ENCODE results near the gene CD300H.
A peak's percentile ranks its signal among the peaks of the same experiment; 100 is the strongest.

Gene CD300H

GRCh38 chr17:74567397-74567796, at the start of gene CD300H:
Gene CD300H (minus strand): TSS chr17:74567509.
- DNase-seq (ENCODE audit: extremely low spot score, insufficient read length, low read depth) (no peak), FAIRE-seq (no peak)

GRCh38 chr17:74616696-74617095, 49.4 kb upstream of the CD300H start:
- no peak for FAIRE-seq
- DNase-seq (ENCODE audit: extremely low spot score, insufficient read length, low read depth): no peak

DNA sequence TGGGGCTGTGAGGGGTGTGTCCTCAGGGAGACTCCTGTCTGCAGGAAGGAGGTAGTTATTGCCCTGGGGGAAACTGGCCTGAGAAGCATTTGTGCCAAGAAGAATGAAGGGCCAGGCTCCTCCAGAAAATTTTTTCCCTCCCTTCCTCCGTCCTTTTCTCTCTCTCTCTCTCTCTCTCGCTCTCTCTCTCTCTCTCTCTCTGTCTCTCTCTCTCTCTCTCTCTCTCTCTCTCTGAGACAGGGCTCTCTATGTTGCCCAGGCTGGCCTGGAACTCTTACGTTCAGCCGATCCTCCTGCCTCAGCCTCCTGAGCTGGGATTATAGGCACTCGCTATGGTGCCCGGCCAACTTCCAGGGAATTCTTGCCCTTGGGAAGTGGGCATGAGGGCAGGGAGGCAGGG, 44.7 kb upstream of the CD300H start:
- DNase-seq (ENCODE audit: extremely low spot score, insufficient read length, low read depth): no peak
- FAIRE-seq: no peak

DNA sequence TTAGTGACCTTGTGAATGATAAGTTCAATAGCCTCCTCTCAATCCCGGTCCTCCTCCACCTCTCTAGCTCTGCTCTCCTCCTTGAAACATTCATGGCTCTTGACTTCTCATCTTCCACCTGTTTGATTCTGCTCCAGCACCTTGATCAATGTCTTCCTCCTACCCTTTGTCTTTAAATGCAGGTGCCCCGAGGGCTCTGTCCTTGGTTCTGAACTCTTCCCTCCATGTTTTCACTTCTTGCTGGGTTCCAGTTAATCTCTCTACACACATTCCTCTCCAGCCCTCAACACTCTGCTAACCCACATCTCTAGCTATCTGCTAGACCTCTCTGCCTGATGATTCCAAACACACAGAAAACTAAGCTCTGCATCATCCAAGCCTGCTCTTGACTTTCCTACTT, 42.8 kb upstream of the CD300H start:
- DNase-seq (ENCODE audit: extremely low spot score, insufficient read length, low read depth): no peak
- FAIRE-seq: no peak

DNA sequence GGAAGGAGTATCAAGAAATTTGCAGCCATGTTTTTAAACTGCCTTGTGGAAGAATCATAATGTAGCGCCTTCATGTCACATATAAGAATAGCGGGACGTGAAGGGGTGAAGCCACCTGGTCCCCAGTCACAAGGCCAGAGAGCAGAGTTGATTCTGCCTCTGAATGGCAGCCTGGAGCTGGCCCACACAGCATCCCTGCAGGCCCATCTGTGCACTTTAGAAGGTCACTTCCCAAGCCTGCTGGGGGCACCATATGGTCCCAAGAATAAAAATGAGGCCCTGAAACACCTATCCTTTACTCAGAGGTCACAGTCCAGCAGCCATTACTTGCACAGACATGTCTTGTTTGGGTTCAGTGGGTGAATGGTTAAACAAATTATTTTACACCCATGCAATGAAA, 41.2 kb upstream of the CD300H start:
- FAIRE-seq: no peak
- no peak for DNase-seq (ENCODE audit: extremely low spot score, insufficient read length, low read depth)

DNA sequence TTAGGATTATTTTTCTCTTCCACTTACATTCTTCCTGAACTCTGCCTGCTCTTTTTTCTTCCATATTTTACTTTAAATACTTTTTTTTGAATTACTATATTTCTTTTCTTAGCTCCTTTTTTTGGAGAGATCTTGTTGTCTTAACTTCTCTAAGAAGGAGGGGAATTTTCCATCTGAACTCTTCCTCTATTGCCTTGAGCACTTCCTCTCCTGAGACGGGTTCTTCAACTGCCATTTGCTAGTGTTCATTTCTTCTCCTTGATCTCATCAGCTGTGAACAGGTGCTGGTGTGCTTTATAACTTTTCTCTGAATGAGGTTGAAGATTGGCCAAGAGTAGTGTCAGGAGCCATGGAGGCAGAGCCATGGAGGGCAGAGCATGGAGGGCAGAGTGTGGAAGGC, 39.9 kb upstream of the CD300H start:
- FAIRE-seq (no peak), DNase-seq (ENCODE audit: extremely low spot score, insufficient read length, low read depth) (no peak)

GRCh38 chr17:74606050-74606449, 38.7 kb upstream of the CD300H start:
- FAIRE-seq (no peak), DNase-seq (ENCODE audit: extremely low spot score, insufficient read length, low read depth) (no peak)

- DNase-seq (ENCODE audit: extremely low spot score, insufficient read length, low read depth): no peak
- no peak for FAIRE-seq
Observed at GRCh38 chr17:74605361-74605760, 38.1 kb upstream of the CD300H start.

- DNase-seq (ENCODE audit: extremely low spot score, insufficient read length, low read depth): no peak
- FAIRE-seq: no peak
Observed at GRCh38 chr17:74604761-74605160, 37.5 kb upstream of the CD300H start.

DNA sequence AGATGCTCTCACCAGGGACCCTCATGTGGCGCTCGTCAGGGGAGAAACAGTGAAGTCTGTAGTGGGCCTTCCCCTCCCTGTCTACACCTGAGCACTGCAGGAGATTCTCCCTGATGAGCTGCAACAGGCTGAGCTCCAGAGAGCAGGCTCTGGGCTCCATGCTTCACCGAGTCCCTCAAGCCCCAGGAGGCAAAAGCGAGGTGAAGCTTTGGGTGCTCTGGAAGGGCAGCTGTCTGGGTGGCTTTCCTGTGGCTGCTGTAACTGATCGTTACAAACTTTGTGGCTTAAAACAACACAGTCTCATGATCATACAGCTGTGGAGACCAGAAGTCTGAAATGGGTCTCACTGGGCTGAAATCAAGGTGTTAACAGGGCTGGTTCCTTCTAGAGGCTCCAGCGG, 36.9 kb upstream of the CD300H start:
- FAIRE-seq: no peak
- no peak for DNase-seq (ENCODE audit: extremely low spot score, insufficient read length, low read depth)

DNA sequence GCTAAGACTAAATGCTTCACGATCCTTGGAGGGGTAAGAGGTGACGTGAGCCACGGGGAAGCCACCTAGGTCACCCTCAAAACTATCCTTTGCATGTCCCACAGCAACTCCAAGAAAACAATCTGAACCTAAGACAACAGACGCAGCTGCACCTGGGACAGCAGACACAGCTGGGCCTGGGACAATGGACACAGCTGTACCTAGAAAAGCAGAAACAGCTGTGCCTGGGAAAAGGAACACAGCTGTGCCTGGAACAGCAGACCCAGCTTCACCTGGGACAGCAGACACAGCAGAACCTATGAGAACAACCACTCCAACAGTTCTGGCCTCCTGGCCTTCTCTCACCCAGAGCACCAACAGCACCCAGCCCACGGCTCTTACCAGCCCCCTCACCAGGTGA, 36.4 kb upstream of the CD300H start:
- DNase-seq (ENCODE audit: extremely low spot score, insufficient read length, low read depth) (no peak), FAIRE-seq (no peak)

- FAIRE-seq (no peak), DNase-seq (ENCODE audit: extremely low spot score, insufficient read length, low read depth) (no peak)
Observed at GRCh38 chr17:74603037-74603635, 35.8 kb upstream of the CD300H start.

- FAIRE-seq: peak; percentile 21
- no peak for DNase-seq (ENCODE audit: extremely low spot score, insufficient read length, low read depth)
Observed at GRCh38 chr17:74601944-74602572, 34.7 kb upstream of the CD300H start.

DNA sequence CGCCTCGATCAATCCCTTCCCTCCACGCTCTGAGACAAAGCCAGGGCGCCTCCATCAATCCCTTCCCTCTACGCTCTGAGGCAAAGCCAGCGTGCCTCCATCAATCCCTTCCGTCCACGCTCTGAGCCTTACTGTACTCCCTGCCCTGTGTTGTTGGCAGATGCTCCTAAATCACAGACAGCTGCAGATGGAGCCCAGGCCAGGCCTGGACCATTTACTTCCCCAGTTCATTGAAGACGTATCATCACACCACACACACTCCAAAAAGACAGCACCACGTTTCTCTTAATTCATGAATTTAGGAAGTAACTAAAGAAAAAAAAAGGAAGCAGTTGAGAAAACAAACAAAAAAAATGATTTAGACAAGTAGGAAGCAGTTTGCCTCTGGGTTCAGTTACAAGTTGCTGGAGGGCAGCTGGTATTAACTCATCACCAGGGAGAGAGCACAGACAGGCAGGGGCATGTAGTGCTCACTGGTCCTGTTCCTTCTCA, 32.2 kb upstream of the CD300H start:
- FAIRE-seq: no peak

DNA sequence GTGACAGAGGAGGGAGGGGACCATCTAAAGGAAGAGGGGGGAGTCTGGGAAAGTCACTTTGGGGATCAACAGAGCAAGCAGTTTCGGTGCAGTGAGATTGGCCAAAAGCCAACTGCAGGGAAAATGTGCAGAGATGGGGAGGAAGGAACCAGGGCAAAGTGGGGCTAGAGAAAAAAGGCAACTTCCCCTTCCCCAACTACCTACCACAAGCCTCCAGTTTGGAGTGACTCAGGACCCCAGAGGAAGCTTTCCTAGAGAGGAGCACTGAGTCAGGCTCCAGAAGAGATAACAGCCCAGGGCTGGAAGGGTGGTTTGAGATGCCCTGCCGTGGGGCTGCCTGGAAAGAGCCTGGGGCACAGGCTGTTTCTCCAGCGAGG, 31.7 kb upstream of the CD300H start:
- DNase-seq (ENCODE audit: extremely low spot score, insufficient read length, low read depth) (no peak), FAIRE-seq (no peak)

More for the DNA sequence above, 32.2 kb upstream of the CD300H start:
- DNase-seq (ENCODE audit: extremely low spot score, insufficient read length, low read depth): no peak

DNA sequence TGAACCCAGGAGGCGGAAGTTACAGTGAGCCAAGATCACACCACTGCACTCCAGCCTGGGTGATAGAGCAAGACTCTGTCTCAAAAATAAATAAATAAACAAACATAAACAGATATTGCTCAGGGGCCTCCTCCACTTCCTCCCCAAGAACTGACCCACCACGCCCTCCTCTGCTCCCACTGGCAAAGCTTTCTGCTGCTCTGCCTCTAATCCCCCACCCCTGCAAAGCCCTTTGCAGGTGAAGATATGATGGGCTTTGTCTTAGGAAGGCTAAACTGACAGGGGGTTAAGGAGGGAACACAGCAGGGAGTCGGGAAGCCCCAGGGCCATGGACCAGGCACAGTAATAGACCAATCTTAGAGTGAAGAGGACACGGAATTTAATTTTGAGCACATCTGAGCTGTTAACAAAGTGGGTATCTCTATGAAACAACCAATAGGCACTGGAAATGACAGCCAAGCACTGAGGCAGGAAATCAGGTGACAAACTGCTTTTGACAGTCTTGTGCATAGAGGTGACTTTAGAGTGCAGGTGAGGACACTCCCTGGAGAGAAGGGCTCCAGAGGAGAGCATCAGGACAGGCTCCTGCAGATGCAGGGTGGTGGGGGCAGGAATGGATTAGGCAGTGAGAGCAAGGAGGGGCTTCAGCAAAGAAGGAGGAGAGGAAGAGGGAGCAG, 31.2 kb upstream of the CD300H start:
- no peak for DNase-seq (ENCODE audit: extremely low spot score, insufficient read length, low read depth)
- FAIRE-seq: no peak

DNA sequence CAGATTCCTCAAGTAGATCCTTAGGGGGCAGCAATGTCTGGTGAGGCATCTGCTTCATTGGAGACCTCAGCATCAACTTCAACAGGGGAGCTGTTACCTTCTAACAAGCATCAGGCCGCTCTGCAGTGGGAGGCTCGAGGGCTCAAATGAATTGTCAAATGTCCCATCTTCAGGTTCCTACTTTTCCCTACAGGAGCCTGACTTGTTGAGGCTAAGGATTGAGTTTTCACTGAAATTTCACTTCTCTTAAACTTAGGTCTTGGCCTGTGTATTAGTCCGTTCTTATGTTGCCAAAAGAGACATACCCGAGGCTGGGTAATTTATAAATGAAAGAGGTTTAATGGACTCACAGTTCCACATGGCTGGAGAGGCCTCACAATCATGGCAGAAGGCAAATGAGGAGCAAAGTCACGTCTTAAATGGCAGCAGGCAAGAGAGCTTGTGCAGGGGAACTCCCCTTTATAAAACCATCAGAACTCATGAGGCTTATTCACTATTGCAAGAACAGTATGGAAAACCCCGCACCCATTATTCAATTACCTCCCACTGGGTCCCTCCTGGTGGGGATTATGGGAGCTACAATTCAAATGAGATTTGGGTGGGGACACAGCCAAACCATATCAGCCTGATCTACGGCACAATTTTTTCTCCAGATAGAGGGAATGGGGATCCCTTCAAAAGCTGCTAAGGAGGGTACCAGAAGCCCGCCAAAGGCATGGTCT, 29.9 kb upstream of the CD300H start:
- DNase-seq (ENCODE audit: extremely low spot score, insufficient read length, low read depth): no peak

GRCh38 chr17:74595037-74595750, 27.9 kb upstream of the CD300H start:
- no peak for DNase-seq (ENCODE audit: extremely low spot score, insufficient read length, low read depth)
- FAIRE-seq: no peak

More for the DNA sequence above, 29.9 kb upstream of the CD300H start:
- no peak for FAIRE-seq

GRCh38 chr17:74592087-74592990, 25.0 kb upstream of the CD300H start, which contains the start of gene CD300LD:
Gene CD300LD (minus strand): TSS chr17:74592283. CDS start chr17:74592202, 81 bp downstream.
- FAIRE-seq (no peak), DNase-seq (ENCODE audit: extremely low spot score, insufficient read length, low read depth) (no peak)
